ENCODE measurements around the gene FASN.
A peak's percentile ranks its signal among the peaks of the same experiment; 100 is the strongest.

Gene FASN

DNA sequence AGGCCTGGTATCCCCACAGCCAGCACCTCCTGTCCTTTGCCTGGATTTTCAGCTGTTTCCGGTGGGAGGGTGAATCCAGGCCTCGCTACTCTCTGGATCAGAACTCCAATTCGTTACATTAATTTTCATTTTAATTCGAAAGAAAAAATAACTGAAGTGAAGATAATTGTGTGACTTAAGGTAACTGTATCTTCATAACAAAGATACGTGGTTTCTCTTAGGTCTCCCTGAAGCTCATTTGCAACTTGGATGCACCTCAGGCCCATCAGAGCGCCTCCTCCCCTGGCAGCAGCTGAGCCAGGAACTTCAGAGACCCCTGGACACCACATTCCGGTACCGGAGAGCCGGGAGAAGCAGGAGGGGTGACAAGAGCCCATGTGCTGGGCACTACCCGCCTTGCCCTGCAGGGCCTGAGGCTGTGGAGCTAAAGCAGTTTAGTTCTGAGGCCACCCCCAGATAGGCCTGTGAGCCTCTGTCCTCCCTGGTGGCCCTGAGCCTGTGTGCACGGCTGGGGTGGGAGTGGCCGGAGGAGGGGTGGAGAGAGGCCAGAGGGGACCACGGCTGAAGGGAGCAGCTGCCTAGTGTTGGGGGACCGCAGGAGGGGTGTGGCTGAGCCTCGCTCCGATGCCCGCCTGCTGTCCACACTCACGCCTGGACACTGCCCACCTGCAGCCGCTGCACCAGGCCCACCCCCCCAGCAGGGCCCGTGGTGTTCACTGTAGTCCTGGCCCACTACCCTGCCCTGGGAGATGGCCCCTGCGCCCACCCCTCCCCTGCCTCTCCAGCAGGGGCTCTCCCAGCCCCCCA lies 21.0 kb downstream of the FASN start:
- DNase-seq (ENCODE audit: low read depth): no peak

GRCh38 chr17:82076018-82076784 lies 21.8 kb downstream of the FASN start:
- DNase-seq (ENCODE audit: low read depth): no peak

DNA sequence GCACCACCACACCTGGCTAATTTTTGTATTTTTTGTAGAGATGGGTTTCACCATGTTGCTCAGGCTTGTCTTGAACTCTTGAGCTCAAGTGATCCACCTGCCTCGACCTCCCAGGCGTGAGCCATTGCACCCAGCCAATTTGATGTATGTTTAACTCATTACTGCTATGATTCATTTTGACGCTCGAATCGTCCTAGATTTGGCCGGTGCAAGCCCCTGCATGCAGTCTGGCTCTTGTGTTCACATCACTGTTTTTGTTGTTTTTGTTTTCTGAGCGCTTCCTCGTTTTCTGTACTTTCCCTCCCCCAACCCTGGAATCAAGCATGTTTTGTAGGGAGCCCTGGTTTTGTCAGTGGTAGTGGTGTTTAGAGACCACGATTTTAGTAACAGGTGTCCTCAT lies 24.6 kb downstream of the FASN start:
- no peak for DNase-seq (ENCODE audit: low read depth)

- DNase-seq (ENCODE audit: low read depth): no peak
Measured at GRCh38 chr17:82072827-82073226, 25.2 kb downstream of the FASN start.

DNA sequence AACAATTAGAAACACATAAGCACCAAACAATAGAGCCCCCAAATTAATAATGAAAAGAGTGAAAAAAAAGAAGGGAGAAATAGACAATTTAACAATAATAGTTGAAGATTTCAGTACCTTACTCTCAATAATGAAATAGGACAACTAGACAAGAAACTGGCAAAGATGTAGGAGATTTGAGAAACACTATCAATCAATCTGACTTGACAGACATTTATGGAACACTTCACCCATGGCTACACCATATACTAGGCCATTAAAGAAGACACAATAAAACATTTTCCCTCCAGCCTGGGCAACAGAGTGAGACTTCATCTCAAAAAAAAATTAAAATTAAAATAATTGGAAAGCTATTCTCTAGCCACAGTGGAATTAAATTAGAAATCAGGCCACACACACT lies 27.4 kb downstream of the FASN start:
- DNase-seq (ENCODE audit: low read depth): no peak

DNA sequence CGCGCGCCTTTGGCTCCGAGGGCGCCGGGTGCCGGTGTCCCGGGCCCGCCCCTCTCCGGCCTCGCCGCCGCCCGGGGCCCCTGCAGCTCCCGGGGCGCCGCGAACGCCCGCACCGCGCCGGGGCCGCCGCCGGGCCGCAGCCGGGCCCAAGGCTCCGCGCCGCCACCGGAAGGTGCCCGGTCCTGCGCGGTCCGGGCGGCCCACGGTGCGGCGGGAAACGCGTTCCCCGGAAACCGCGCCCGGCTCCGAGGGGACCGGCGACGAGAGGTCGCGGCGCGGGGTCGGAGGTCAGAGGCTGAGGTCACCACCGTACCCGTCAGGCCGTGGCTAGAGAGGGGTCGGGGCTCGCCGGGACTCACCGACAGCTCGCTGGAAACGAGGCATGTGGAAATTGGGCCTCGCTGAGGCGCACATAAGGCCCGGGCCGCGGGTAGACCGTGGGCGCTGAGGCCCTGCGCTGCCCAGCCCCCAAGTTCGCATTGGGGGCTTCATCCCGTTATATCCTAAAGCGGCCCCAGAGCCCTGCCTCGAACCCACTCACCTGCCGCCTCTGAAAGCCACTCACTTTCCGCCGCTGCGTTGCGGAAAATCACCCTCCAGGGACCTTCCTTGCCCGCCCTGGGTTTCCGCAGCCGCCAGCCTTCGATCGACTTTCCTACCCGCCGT lies 32.3 kb downstream of the FASN start, which contains the start of gene DUS1L:
Gene DUS1L, minus strand, starts transcription at position 167 of the 666 bp plus-strand sequence. CDS start 745 bp downstream, outside the sequence.
- peak; percentile 74 for DNase-seq (ENCODE audit: low read depth)

DNA sequence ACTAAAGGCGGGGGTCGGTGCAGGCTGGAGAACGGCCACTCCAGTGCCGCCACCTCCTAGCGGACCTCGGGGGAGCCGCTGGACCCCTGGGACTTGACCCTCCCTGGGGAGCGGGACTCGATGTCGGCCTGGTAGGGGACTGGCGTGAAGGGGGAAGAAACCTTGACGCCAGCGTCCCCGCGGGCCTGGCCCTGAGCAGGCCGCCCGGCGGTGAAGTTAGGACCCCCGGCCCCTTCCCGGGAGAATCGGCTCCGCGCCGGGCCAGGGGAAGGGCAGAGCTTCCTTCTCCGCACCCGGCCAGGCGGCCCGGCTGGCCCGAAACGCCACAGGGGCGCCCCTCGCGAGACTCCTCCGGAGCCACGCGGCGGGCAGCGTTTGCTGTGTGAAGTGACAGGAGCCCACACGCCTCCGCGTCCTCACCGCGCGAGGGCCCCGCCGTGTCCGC lies 32.8 kb downstream of the FASN start:
- peak; percentile 31 for DNase-seq (ENCODE audit: low read depth)

DNA sequence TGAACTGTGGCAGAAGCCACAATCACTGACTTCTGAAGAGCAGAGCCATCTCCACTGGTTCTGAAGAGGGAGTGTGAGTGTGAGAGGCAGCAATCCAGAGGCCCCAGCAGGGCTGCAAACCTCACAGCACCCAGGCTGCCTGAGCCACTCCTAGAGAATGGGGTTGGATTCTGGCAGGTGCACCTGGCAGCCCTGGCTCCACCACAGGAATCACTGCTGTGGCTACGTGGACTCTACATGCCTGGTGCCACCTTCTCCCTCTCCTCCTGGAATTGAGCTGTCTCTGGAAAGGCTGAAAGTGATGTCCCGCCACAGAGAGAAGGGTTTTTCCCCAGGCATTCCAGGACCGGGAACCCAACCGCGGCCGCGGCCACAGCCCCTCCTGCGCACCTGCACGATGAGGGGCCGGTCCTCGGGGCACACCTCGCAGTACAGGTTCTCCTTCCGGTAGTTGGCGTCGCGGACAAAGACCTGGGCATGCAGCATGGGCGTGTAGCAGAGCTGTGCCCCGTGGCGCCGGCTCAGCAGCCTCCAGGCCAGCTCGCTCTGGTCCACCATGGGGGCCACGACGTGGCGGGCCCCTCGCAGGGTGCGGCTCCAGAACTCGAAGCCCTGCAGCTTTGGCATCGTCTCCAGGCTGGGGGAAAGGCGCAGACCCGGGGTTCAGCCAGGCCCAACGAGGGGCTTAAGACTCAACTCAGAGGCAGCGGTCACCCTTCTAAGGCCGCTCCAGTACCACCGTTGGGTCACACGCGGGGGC lies 33.4 kb downstream of the FASN start:
- no peak for DNase-seq (ENCODE audit: low read depth)

DNA sequence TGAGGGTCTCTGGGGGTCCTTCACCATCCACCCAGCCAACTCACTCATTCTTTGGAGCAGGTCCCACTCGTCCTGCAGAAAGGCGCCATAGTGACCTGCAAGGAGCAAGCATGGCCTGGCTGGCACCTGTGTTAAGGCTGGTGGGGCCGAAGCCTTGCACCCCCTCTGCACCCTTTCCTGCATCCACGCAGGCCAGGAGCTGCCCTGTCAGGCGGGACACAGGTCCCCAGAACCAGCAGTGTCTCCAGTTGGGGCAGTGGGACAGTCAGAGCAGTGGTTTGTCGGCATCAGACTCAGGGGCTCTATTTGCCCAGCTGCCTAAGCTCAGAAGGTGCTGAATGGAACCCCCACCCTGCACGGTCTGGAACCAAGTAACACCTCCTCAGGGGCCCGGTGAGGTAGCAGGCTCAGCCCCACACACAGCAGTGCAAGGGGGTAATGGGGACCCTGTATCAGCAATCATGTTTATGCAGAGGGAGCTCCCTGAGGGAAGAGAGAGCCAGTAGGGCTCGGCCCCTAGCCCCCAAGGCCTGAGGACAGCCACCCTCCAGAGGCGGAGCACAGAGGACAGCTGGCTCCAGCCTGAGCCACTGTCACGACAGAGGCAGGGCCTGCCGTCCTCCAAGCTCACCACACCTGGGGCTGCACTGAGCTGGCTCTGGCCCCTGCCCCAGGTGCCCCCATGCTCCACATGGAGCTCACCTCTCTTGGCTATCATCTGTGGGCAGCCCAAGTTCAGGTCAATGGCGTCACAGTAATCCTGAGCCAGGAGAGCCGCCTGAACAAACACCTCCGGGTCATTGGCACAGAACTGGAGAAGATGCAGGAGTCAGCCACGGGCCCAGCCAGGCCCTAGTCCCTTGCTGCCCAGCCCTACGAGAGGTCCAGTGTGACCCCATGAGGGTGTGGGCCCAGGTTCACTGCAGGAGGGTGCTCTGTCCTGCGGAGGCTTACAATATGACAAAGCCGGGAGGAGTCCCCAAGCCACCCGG lies 34.3 kb downstream of the FASN start:
- no peak for DNase-seq (ENCODE audit: low read depth)

GRCh38 chr17:82062984-82063368 lies 35.1 kb downstream of the FASN start:
- no peak for DNase-seq (ENCODE audit: low read depth)

DNA sequence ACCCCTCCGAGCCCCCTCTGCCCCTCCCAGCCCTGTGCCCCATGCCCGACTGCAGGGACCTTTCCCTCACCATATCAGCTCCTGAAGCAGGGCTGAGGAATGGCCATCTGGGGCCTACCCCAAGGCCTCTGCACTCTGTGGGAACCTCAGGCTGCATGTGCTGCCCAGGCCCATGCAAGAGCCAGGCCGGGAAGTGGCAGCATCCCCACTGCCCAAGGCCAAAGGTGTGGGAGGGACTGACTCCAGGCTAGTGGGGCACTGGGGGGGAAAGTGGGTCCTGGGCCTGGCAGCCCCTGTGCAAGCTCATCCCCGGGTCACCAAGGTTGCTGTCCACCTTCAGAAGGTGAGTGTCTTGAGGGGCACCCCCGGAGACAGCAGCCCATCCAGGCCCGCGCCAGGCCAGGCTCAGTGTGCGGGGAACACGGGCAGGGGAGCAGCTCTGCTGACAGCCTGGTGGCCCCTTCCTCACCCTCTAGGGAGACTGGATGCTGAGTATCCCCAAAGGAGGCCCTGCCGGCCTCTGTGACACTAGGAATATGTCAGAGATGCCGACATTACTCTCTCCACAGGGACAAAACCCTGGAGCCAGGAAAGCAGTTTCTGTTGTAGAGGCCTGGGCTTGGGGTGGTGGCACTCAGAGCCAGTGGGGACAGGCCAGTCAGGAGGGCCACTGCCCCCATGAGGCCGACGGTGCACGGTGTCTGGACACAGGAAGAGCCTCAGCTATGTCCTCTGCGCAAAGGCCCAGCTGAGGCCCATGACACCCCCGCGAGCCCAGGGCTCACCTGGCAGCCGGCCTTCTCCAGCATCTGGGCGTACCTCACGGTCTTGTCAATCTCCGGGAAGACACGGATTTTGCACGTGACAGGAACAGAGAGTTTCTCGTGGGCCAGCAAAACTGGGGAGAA lies 35.7 kb downstream of the FASN start:
- no peak for DNase-seq (ENCODE audit: low read depth)

GRCh38 chr17:82061047-82061925 lies 36.8 kb downstream of the FASN start:
- no peak for DNase-seq (ENCODE audit: low read depth)

DNA sequence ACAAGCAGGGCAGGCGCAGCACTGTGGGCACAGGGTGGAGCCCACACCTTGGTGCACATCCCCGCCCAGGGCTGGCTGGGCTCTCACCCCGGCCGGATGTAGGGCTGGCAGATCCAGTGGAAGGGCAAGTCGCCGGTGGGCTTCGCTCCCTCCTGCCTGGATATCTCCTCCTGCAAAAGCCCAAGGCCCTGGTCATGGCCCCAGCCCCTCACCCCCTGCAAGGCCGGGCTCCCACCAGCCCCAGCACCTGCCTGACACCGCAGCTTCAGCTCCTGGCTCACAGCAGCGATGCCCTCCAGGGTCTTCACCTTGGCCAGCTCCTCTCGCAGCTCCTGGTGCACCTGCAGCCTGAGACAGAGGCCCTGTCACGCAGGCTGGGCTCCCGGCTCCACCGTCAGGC lies 37.4 kb downstream of the FASN start:
- no peak for DNase-seq (ENCODE audit: low read depth)

- DNase-seq (ENCODE audit: low read depth): no peak
Measured at GRCh38 chr17:82060001-82060380, 38.0 kb downstream of the FASN start.

- no peak for DNase-seq (ENCODE audit: low read depth)
Measured at GRCh38 chr17:82059272-82060000, 38.6 kb downstream of the FASN start.

GRCh38 chr17:82058855-82059249 lies 39.2 kb downstream of the FASN start:
- DNase-seq (ENCODE audit: low read depth): no peak

DNA sequence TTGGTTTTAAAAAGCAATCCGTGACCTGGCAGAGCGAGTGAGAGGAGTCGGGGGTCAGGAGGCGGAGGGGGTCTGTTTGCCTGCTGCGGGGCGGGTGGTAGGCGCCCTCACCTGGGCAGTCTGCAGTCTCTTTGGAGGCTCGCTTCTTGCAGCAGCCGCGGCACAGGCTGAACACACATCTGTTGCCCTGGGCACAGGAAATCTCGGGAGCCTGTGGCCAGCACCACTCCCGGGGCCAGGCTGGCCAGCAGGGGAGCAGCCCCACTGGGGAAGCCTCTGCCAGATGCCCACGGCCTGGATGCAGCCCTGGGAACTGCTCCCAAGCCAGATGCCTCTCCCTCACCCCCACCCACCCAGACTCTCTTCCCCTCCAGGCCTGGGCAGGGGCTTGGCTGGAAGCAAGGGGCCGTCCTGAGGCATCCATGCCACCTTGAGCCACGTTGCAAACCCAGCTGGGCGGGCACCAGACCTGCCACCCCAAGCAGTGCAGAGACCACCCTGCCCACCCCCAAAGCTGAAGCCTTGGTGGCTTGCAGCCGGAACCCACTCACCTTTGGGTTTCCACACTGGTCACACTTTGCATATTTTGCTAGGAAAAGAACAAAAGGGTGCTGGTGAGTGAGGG lies 39.7 kb downstream of the FASN start:
- DNase-seq (ENCODE audit: low read depth): no peak
